Omental fat pad (tissue), 4 donors: ENCODE measurements around the gene EGR1. TPM values are rescaled to one million over a fixed set of nuclear protein-coding genes. Genes with fewer than 3 reads are reported as not detected.

Source experiments
- ATAC-seq: fragments of 150-250 bp; one replicate; pipeline ENCODE4 v1.9.1; 2016; ENCODE audit warnings: mild to moderate bottlenecking, moderate library complexity; ENCODE audit not compliant: low FRiP score
- DNase-seq: peaks from one replicate; pipeline ENCODE4 v3.0.0-alpha.2; 2019; ENCODE audit warnings: low spot score
- CTCF ChIP-seq, 3 donors: fragments of 450-650 bp; IDR thresholded peaks; one replicate each; pipeline ENCODE4 v1.5.1; 2016 to 2017; ENCODE audit warnings: antibody characterized with exemption in 3 of 3, mild to moderate bottlenecking in 3 of 3, moderate library complexity in 2 of 3
- total RNA-seq, 4 donors: library from RNA; depleted of rRNA; stranded (reverse); fragments of >200 nt; gene quantifications; one replicate each; pipeline ENCODE4 v1.1.0, GENCODE V29; 2016

The EGR1 gene
- total RNA-seq, 4 donors from 2014 or later: 95.1 to 280 (median 157) TPM

- TF ChIP-seq CTCF (IDR thresholded peaks at IDR 0.05): no peak
- DNase-seq (no peak), ATAC-seq (no peak)
These were observed 24.4 kb downstream of the EGR1 start for GRCh38 chr5:138489683-138490061.

- no peak for DNase-seq
- TF ChIP-seq CTCF (IDR thresholded peaks at IDR 0.05): no peak
- no peak for ATAC-seq
These were observed 25.5 kb downstream of the EGR1 start for GRCh38 chr5:138490648-138491283.

- no peak for DNase-seq
- TF ChIP-seq CTCF (IDR thresholded peaks at IDR 0.05): no peak
These were observed 26.0 kb downstream of the EGR1 start for GRCh38 chr5:138491284-138491648.

GRCh38 chr5:138491669-138492559, 26.6 kb downstream of the EGR1 start:
- ATAC-seq: peak; percentile 98
- TF ChIP-seq CTCF (IDR thresholded peaks at IDR 0.05): no peak
- no peak for DNase-seq

More at GRCh38 chr5:138491284-138491648, 26.0 kb downstream of the EGR1 start:
- ATAC-seq: no peak

- DNase-seq (no peak), ATAC-seq (peak; percentile 7)
- no peak for TF ChIP-seq CTCF (IDR thresholded peaks at IDR 0.05)
These were observed 27.3 kb downstream of the EGR1 start for GRCh38 chr5:138492560-138493045.

GRCh38 chr5:138495351-138495750, 30.1 kb downstream of the EGR1 start:
- TF ChIP-seq CTCF (IDR thresholded peaks at IDR 0.05): no peak

More at GRCh38 chr5:138495351-138495750, 30.1 kb downstream of the EGR1 start:
- DNase-seq (no peak), ATAC-seq (no peak)
